Activated CD4-positive, alpha-beta T cell treated with anti-CD3 and anti-CD28 coated beads, Interleukin-2, amount 50 U/mL, for 16 hours (primary cell): ENCODE results near the gene SRGAP3.

Source experiments
- DNase-seq: peaks from one replicate; pipeline ENCODE4 v3.0.0-alpha.2; 2020

SRGAP3 gene

GRCh38 chr3:9251055-9251786 lies 1.8 kb upstream of the SRGAP3 start:
- no peak for DNase-seq

- no peak for DNase-seq
These were observed 790 bp upstream of the SRGAP3 start for GRCh38 chr3:9250236-9250635.

DNA sequence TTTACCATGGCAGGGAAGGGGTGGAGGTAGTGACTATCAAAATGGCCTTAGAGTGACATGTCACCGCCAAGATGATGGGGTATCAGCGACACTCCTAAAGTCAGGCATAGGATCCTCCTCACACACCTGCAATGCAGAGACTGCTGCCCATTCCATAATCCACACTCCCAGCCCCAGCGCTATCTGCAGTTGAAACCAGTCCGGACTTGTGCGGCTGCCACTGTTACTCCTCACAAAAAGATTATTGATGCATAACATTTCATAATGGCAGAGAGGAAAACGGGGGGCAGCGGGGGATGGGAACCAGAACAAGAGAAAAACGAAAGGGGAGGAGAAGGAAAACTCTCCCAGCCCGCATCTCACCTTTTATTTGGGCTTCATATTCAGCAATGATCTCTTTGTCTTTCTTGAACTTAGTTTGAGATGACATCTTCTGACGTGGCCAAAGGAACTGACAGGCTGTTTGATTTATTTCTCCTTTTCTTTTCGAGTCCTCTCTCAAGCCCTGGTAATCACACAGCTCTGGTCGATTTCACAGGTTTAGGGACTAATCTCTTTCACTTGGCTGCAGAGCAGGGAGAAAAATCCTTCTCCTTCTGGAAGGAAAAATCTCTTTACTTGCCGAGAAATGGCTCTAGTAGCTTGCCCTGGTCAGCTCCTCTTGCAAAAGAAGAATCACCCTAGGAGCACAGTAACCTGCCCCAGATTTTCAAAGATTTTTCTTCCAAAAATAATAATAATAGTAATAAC lies 749 bp downstream of the SRGAP3 start:
- no peak for DNase-seq

DNA sequence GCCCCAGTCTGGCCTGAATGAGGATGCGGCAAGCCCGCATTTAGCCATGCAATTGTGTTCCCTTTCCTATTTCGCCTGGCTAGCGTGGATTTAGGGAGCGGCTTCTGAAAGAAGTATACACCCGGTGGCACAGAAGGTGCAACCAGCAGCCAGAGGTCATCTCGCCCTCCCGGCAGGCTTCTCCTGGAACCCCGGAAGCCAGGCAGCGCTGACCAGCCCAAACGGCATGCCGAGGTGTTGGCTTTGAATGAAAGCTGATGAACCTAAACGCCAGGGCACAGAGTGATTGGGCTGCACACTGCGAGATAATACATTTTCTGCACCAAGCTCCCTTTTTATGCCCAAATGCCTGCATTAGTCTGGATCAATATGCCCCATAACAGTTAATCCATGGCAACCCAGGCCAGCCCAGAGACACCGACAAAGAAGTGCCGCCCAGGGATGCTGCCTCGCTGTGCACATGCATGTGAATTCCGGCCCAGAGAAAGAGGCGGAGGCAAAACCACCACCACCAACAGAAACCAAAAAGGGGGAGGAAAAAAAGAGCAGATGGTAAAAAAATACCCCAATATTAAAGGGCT lies 1.4 kb downstream of the SRGAP3 start:
- no peak for DNase-seq

- no peak for DNase-seq
These were observed 2.0 kb downstream of the SRGAP3 start for GRCh38 chr3:9247361-9247940.

DNA sequence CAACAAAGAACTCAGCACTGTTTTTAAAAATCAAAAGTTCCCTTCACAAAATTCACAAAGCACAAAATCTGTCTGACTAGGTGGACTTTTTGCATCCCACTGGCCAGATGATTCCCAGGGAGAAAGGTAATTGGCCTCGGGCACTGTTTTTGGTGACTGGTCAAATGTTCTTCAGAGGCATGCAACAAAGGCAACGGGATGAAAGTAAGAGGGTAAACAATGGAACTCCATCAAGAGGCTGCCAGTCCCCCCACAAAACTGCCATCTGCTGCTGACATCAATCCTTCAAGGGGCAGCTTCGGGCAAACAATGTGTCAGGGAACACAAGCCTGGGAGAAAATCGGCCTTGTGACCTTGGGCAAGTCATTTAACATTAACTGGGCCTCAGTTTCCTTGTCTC lies 3.3 kb downstream of the SRGAP3 start:
- DNase-seq: no peak

DNA sequence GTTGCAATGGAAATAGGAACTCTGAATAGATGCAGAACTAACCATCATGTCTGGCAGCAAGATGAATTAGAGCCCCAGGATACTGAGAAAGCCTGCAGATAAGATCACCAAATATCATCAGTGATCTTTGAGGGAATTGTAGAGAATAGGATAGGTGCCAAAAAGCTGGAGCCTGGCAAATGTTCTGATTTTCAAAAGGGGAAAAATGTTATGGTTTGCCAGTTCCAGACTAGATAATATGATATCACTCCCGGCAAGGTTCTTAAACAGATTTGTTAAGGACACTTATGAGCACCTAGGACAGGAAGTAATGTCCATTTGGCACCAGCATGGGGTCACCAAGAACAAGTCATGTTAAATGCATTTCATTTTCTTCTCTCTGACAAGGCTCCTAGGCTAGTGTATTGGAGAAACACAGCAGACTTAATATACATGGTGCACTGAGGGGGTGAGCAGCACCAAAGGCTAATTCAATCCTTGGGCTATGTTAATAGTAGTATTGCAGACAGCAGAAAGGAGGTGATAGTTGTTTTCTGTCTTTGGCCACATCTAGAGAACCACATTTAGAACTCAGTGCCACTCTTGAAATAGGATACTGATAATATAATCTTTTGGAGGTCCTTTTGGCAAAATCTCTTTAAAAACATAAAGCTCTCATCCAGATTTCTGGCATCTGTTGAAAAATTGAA lies 4.8 kb downstream of the SRGAP3 start:
- DNase-seq: no peak

DNA sequence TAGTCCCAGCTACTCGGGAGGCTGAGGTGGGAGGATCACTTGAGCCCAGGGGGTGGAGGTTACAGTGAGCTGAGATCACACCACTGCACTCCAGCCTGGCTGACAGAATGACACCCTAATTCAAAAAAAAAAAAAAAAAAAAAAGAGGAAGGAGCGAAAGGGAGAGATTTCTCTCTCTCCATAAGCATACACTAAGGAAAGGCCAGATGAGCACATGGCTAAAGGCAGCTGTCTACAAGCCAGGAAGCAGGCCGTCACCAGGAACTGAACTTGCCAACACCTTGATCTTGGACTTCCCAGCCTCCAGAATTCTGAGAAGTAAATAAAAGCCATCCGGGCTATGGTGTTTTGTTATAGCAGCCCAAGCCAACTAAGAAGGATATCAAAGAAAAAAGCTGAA lies 7.5 kb downstream of the SRGAP3 start:
- no peak for DNase-seq

DNA sequence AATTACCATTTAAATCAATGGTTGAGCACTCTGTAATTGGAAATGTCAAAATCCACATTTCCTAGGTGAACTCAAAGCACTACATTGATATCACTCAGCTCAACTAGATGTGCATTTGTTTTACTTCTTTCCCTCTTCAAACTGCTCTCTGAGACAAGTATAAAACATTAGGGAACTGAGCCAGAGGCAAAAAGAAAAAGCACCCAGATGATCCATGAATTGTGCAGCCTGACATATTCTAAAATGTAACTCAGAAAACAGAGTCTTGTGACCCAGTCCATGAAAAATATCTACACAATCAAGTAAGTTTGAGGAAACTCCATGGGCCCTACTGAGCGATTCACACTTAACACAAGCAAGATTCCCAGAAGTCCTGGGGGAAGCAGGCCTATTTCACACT lies 9.8 kb downstream of the SRGAP3 start:
- no peak for DNase-seq

DNA sequence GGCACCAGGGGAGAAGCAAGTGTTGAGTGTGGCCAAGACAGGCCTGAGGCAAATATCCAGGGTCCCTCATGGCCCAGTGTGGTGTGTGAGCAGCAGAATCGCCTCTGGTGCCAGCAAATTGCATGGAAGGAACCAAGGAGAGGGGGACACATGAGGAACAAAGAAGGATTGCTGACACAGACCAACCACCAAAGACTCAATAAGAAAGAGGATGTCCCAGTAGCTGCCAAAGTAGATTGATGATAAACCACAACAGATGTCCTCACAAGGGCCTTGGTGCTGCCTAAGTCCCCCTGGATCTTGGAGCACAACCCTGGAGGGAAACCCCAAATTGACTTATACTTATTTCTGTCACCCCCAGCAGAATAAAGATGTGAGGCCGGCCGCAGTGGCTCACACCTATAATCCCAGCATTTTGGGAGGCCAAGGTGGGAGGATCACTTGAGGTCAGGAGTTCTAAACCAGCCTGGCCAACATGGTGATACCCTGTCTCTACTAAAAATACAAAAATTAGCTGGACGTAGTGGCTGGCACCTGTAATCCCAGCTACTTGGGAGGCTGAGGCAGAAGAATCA lies 10.6 kb downstream of the SRGAP3 start:
- no peak for DNase-seq

GRCh38 chr3:9238276-9238675 lies 11.2 kb downstream of the SRGAP3 start:
- DNase-seq: no peak

- no peak for DNase-seq
These were observed 15.4 kb downstream of the SRGAP3 start for GRCh38 chr3:9233814-9234600.

DNA sequence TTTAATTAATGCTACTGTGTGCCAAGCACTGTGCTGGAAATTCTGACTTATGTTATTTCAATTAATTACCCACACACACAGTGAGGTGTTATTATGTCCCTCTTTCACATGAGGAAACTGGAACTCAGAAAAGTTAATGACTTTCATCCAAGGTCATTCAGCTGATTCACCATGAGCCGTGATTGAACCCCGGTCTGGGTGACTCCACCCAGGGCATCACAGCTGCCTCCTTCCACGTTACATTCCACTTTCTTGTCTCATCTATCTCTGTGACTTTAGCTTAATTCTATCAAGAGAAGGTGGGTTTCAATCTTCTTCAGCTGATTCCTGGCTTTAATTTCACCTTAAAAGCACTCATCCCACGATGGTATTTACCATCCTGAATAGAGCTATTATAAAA lies 16.3 kb downstream of the SRGAP3 start:
- no peak for DNase-seq

- no peak for DNase-seq
These were observed 17.5 kb downstream of the SRGAP3 start for GRCh38 chr3:9231937-9232336.

DNA sequence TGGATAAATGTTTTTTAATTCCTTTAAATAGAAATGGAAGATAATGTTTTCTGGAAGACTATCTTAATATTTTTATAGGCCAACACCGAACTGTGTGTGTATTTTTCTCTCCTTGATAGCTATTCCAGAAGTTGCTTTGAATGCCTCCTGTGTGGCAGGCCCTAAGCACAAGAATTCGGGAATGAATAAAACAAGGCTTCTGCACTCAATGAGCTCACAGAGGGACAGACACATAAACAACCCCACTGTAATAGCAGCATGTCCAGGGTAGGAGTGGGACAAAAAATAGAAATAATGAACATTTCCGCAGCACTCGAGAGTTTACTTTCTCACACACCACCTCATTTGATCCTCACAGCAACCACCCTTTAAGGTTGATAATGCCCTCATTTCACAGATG lies 18.0 kb downstream of the SRGAP3 start:
- no peak for DNase-seq

- DNase-seq: no peak
These were observed 18.4 kb downstream of the SRGAP3 start for GRCh38 chr3:9231006-9231405.

DNA sequence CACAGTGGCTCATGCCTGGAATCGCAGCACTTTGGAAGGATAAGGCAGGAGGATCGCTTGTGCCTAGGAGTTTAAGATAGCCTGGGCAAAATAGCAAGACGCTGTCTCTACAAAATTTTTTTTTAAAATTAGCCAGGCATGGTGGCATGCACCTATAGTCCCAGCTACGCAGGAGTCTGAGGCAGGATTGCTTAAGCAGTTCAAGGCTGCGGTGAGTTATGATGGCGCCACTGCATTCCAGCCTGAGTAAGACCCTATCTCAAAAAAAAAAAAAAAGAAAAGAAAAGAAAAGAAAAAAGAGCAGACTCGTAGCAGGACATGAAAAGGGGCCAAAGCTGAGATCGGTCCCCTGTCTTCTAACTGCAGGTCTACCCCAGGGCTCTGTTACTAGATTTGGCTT lies 18.9 kb downstream of the SRGAP3 start:
- no peak for DNase-seq

DNA sequence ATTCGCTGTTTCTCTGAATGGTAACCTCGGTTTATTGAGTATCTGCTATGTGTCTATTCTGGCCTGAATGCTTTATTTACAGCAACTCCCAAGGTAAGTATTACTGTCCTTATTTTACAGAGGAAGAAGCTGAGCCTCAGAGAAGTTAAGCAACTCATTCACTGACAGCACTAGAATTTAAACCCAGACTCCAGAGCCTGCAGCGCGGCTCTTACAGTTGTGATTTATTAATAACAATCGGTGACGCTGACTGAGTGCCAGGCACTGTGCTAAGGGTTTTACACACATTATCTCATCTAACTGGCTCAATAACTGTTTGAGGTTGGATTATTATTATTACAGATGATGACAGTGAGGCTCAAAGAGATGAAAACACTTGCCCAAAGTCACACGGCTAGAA lies 19.6 kb downstream of the SRGAP3 start:
- DNase-seq: no peak

- DNase-seq: no peak
These were observed 20.1 kb downstream of the SRGAP3 start for GRCh38 chr3:9229325-9229724.

DNA sequence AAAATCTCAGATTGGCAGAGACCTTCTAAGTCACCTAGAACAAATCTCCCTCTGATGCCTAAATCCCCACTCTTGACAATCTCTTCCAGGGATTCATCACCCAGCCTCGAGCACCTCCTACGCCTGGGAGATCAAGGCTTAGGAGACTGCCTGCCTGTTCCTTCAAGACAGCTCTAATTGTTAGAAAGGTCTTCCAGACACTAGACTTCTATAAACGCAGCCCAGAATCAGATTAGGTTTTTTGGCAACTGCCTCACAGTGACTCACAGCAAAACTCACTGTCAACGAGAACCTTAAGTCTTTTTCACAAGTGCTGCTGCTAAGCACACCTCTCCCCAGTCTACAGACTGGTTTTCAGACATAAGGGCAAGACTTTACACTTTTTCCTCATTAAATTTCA lies 23.1 kb downstream of the SRGAP3 start:
- no peak for DNase-seq

DNA sequence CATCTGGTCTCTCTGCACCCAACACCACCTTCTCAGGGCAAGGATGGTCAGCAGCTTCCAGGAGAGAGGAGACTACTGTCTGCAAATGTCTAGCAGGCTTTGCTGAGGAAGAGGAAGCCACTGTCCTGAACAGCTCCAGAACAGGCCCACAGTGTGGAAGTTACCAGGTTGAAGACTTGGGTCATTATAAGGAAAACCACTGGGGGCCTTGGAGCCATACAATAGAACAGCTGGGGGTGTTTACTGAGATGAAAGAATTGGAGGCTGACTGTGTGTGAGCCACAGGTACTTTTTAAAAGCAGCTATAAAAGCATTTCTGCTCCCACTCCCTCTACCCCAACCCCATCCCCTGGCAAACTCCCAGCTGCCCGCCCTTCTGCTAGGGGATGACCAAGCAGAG lies 24.2 kb downstream of the SRGAP3 start:
- no peak for DNase-seq

DNA sequence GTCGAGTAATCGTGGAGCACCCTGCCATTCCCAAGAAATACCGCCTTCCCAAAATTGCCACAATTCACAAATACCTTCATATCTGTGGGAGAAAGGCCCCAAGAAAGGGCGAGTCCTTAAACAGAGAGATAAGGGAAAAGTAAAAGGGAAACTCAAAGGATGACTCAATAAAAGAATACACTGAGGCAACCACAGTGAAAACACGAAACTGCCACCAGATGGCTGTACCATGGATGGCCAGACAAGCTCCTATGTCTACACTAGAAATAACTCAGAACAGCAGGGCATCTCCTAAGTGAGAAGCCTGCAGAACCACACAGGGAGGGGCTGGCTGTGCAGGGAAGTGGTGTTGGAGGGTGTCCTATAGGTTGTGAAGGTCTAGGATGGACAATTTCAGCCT lies 25.0 kb downstream of the SRGAP3 start:
- peak; percentile 75 for DNase-seq
